Gastroesophageal sphincter (tissue), 3 donors: ENCODE results near the gene SLCO3A1.

ENCODE experiments used
- POLR2A ChIP-seq, 2 donors: fragments of 450-650 bp; IDR thresholded peaks; one replicate each; pipeline ENCODE4 v1.6.1; 2017; ENCODE audit warnings: antibody characterized with exemption in 2 of 2, mild to moderate bottlenecking in 2 of 2, moderate library complexity in 1 of 2
- POLR2AphosphoS5 ChIP-seq: sonication (generic); formaldehyde crosslinking; IDR thresholded peaks from one replicate; pipeline ENCODE4 v1.6.1; 2017; ENCODE audit warnings: antibody characterized with exemption
- TF ChIP-seq, protein P1 (sequence below), 4 experiments: fragments of 200-600 bp in 2 of 4; fragments of 450-650 bp in 2 of 4; sonication (generic) in 1 of 4; IDR thresholded peaks; one replicate each; pipeline ENCODE4 v1.5.1; 2017 to 2019; ENCODE audit warnings: antibody characterized with exemption in 4 of 4, mild to moderate bottlenecking in 2 of 4, moderate library complexity in 2 of 4

DNA sequence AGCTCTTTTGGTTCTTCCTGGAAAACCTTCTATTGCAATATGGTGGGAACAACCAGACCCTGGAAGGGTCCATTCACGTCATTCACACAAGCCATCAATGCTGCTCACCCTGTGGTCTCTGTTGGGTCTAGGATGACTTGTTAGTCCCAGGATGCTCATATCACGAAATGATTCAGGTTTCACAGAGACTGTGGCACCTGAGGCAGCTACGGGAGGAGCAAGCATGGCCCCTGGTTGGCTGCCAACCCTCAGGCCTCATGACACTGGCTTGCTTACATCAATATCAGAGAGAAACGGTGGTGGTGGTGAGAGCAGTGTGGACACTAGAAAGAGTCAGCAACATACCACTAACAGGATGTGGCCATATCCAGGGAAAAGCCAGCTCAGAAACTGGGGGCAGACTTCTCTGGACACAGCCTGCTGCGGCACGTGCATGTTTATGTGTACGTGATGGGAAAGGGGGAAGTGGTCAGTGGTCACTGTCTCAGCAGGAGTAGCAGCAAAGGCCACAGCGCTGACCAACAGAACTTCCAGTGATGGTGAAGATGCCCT lies 331.2 kb downstream of the SLCO3A1 start:
- TF ChIP-seq POLR2A (IDR thresholded peaks at IDR 0.05) (no peak), POLR2AphosphoS5 (no peak)
- TF ChIP-seq, protein P1, sequence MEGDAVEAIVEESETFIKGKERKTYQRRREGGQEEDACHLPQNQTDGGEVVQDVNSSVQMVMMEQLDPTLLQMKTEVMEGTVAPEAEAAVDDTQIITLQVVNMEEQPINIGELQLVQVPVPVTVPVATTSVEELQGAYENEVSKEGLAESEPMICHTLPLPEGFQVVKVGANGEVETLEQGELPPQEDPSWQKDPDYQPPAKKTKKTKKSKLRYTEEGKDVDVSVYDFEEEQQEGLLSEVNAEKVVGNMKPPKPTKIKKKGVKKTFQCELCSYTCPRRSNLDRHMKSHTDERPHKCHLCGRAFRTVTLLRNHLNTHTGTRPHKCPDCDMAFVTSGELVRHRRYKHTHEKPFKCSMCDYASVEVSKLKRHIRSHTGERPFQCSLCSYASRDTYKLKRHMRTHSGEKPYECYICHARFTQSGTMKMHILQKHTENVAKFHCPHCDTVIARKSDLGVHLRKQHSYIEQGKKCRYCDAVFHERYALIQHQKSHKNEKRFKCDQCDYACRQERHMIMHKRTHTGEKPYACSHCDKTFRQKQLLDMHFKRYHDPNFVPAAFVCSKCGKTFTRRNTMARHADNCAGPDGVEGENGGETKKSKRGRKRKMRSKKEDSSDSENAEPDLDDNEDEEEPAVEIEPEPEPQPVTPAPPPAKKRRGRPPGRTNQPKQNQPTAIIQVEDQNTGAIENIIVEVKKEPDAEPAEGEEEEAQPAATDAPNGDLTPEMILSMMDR (IDR thresholded peaks at IDR 0.05): no peak
